Tibial nerve (tissue), 4 donors: Measurements from ENCODE around the gene CDH18. TPM values are rescaled to one million over a fixed set of nuclear protein-coding genes. Genes with fewer than 3 reads are reported as not detected.

Experiments used
- DNase-seq, 2 donors: peaks; one replicate each; pipeline ENCODE4 v3.0.0-alpha.2; 2019; ENCODE audit warnings: low spot score in 2 of 2
- H3K27ac ChIP-seq, 4 donors: fragments of 200-600 bp; sonication (generic) in 3 of 4; one replicate each; pipeline ENCODE4 v1.5.1; 2017 to 2019; ENCODE audit warnings: mild to moderate bottlenecking in 1 of 4
- H3K27me3 ChIP-seq, 2 donors: fragments of 200-600 bp; sonication (generic) in 1 of 2; one replicate each; pipeline versions ENCODE4 v1.5.1 to v1.6.0; 2017 to 2019
- H3K36me3 ChIP-seq, 3 donors: fragments of 200-600 bp; sonication (generic); one replicate each; pipeline ENCODE4 v1.5.1; 2018 to 2019
- H3K4me1 ChIP-seq, 4 donors: fragments of 200-600 bp; sonication (generic) in 3 of 4; one replicate each; pipeline ENCODE4 v1.5.1; 2017 to 2019
- H3K4me3 ChIP-seq, 4 donors: fragments of 200-600 bp; sonication (generic) in 3 of 4; one replicate each; pipeline ENCODE4 v1.5.1; 2017 to 2019; ENCODE audit warnings: mild to moderate bottlenecking in 1 of 4, moderate library complexity in 1 of 4
- H3K9me3 ChIP-seq, 4 donors: fragments of 200-600 bp; sonication (generic) in 3 of 4; one replicate each; pipeline ENCODE4 v1.5.1; 2017 to 2019
- CTCF ChIP-seq, 5 experiments: fragments of 200-600 bp in 3 of 5; fragments of 450-650 bp in 2 of 5; sonication (generic) in 3 of 5; IDR thresholded peaks; one replicate each; pipeline ENCODE4 v1.5.1; 2016 to 2019; ENCODE audit warnings: antibody characterized with exemption in 5 of 5, mild to moderate bottlenecking in 3 of 5, moderate library complexity in 2 of 5
- EP300 ChIP-seq, 2 donors: sonication (generic); formaldehyde crosslinking; IDR thresholded peaks; one replicate each; pipeline ENCODE4 v1.6.1; 2017; ENCODE audit warnings: antibody characterized with exemption in 2 of 2, mild to moderate bottlenecking in 1 of 2
- POLR2A ChIP-seq, 2 donors: fragments of 450-650 bp; IDR thresholded peaks; one replicate each; pipeline ENCODE4 v1.6.1; 2017; ENCODE audit warnings: antibody characterized with exemption in 2 of 2, mild to moderate bottlenecking in 2 of 2, moderate library complexity in 2 of 2
- WGBS, 2 donors: methylation state at CpG; one replicate each; pipeline ENCODE4 v1.1.5; 2018; 5-methylcytosine and 5-hydroxymethylcytosine counted together
- total RNA-seq, 4 donors: library from RNA; depleted of rRNA; stranded (reverse); fragments of >200 nt; gene quantifications; one replicate each; pipeline ENCODE4 v1.1.0, GENCODE V29; 2016

The CDH18 gene
- total RNA-seq, 4 donors from 2014 or later, result not detected

- DNase-seq, result no peak
- no peaks in the 10 kb centered on the region for H3K9me3 ChIP-seq
- no peaks in the 10 kb centered on the region for H3K4me1 ChIP-seq
- H3K36me3 ChIP-seq, result no peaks in the 10 kb centered on the region
- TF ChIP-seq POLR2A (IDR thresholded peaks at IDR 0.05), result no peak
- TF ChIP-seq CTCF (IDR thresholded peaks at IDR 0.05), result no peak
- TF ChIP-seq EP300 (IDR thresholded peaks at IDR 0.05), result no peak
- no peak overlapping the region for H3K27ac ChIP-seq
- H3K27me3 ChIP-seq, result no peaks in the 10 kb centered on the region
- no peak overlapping the region for H3K4me3 ChIP-seq
These were observed 42.1 kb upstream of the CDH18 start for GRCh38 chr5:20030125-20030524.

- Histone ChIP-seq H3K36me3 (no peaks in the 10 kb centered on the region), H3K4me1 (no peaks in the 10 kb centered on the region), H3K27me3 (no peaks in the 10 kb centered on the region), H3K27ac (no peak overlapping the region), H3K4me3 (no peak overlapping the region), H3K9me3 (no peaks in the 10 kb centered on the region)
- DNase-seq, result no peak
- TF ChIP-seq EP300 (IDR thresholded peaks at IDR 0.05), result no peak
- TF ChIP-seq POLR2A (IDR thresholded peaks at IDR 0.05), result no peak
- WGBS, 2 donors, result 44 to 49% methylated on average over 3 of the region's 3 CpGs
These were observed 41.3 kb upstream of the CDH18 start for GRCh38 chr5:20029266-20029665.

GRCh38 chr5:20028506-20028905, 40.5 kb upstream of the CDH18 start:
- Histone ChIP-seq H3K36me3 (no peaks in the 10 kb centered on the region), H3K4me3 (no peak overlapping the region), H3K27me3 (no peaks in the 10 kb centered on the region), H3K27ac (no peak overlapping the region), H3K4me1 (no peaks in the 10 kb centered on the region), H3K9me3 (no peaks in the 10 kb centered on the region)
- TF ChIP-seq POLR2A (IDR thresholded peaks at IDR 0.05), result no peak
- no peak for TF ChIP-seq EP300 (IDR thresholded peaks at IDR 0.05)
- no peak for TF ChIP-seq CTCF (IDR thresholded peaks at IDR 0.05)
- 79 to 85% methylated on average over 6 of the region's 6 CpGs for WGBS, 2 donors
- no peak for DNase-seq

- DNase-seq, result no peak
- no peaks in the 10 kb centered on the region for H3K36me3 ChIP-seq
- peaks cover 0 to 18% (median 0%) of the 10 kb centered on the region in 4 donors for H3K9me3 ChIP-seq
- no peak overlapping the region for H3K4me3 ChIP-seq
- H3K27me3 ChIP-seq, result no peaks in the 10 kb centered on the region
- 78 to 80% methylated on average over 1 of the region's 1 CpG for WGBS, 2 donors
- no peak overlapping the region for H3K27ac ChIP-seq
- TF ChIP-seq CTCF (IDR thresholded peaks at IDR 0.05) (no peak), EP300 (IDR thresholded peaks at IDR 0.05) (no peak), POLR2A (IDR thresholded peaks at IDR 0.05) (no peak)
- H3K4me1 ChIP-seq, result no peaks in the 10 kb centered on the region
These were observed 35.7 kb upstream of the CDH18 start for GRCh38 chr5:20023686-20024180.

GRCh38 chr5:20020247-20020646, 32.2 kb upstream of the CDH18 start:
- Histone ChIP-seq H3K27me3 (no peaks in the 10 kb centered on the region), H3K4me1 (no peaks in the 10 kb centered on the region), H3K4me3 (no peak overlapping the region), H3K9me3 (peaks cover 0 to 18% (median 0%) of the 10 kb centered on the region in 4 donors), H3K36me3 (no peaks in the 10 kb centered on the region), H3K27ac (no peak overlapping the region)
- 68 to 79% methylated on average over 2 of the region's 2 CpGs for WGBS, 2 donors
- TF ChIP-seq POLR2A (IDR thresholded peaks at IDR 0.05), result no peak
- TF ChIP-seq EP300 (IDR thresholded peaks at IDR 0.05), result no peak
- no peak for TF ChIP-seq CTCF (IDR thresholded peaks at IDR 0.05)
- DNase-seq, result no peak

- WGBS, 2 donors, result 40 to 52% methylated on average over 1 of the region's 1 CpG
- H3K4me1 ChIP-seq, result no peaks in the 10 kb centered on the region
- H3K36me3 ChIP-seq, result no peaks in the 10 kb centered on the region
- peaks cover 0 to 18% (median 0%) of the 10 kb centered on the region in 4 donors for H3K9me3 ChIP-seq
- no peak overlapping the region for H3K4me3 ChIP-seq
- no peaks in the 10 kb centered on the region for H3K27me3 ChIP-seq
- DNase-seq, result no peak
- H3K27ac ChIP-seq, result no peak overlapping the region
- TF ChIP-seq CTCF (IDR thresholded peaks at IDR 0.05) (no peak), EP300 (IDR thresholded peaks at IDR 0.05) (no peak), POLR2A (IDR thresholded peaks at IDR 0.05) (no peak)
These were observed 29.0 kb upstream of the CDH18 start for GRCh38 chr5:20017021-20017420.
